OCI-LY1 (cell line): ENCODE data around the gene PTPA.

ENCODE experiments used
- EZH2 ChIP-seq: fragments of 200-600 bp; sonication (generic), shearing (Covaris generic); IDR thresholded peaks from 2 replicates; pipeline ENCODE4 v1.8.0; 2017; ENCODE audit warnings: borderline replicate concordance, mixed run types, mild to moderate bottlenecking, antibody characterized with exemption, low read length, moderate library complexity, mixed read lengths
- TF ChIP-seq, protein P1 (sequence below): fragments of 200-600 bp; sonication (generic), shearing (Covaris generic); IDR thresholded peaks from 2 replicates; pipeline ENCODE4 v1.5.1; 2017; ENCODE audit warnings: mild to moderate bottlenecking, antibody characterized with exemption, low read length, moderate library complexity, mixed read lengths

DNA sequence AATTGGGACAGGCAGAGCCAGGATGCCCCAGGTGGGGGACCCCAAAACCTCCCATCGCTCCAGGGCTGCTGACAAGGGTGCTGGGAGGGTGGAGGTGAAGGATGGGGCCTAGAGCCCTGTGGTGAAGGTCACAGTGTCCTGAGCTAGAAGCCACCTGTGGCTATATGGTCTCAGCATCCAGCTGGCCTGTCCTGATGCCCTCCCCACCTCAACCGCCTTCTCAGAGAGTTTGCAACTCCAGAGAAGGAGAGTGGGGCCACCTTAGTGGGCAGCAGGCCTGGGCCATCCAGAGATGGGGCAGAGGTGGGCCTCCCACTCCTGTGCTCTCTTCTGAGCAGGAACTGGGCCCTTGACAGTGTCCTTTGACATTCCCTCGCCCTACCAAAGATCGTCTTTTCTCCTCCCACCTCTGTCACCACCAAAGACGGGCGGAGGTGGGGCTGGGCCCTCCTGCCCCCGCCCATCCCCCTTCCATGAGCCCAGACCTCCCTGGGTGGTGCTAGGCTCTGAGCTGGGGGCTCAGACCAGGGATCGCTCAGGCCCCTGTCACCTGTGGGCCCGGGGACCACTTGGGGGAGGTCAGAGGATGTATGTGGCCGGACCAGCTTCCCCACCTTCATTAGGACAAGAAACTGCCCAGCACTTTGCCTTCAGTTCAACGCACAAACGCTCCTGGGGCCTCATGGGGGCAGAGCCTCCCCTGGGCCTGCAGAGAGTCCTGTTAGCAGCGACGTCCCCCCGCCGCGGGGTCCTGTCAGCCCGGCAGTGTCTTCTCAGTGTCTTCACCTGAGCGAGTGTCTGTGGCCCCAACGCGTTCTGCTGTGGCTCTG lies 40.3 kb upstream of the PTPA start:
- TF ChIP-seq, protein P1, sequence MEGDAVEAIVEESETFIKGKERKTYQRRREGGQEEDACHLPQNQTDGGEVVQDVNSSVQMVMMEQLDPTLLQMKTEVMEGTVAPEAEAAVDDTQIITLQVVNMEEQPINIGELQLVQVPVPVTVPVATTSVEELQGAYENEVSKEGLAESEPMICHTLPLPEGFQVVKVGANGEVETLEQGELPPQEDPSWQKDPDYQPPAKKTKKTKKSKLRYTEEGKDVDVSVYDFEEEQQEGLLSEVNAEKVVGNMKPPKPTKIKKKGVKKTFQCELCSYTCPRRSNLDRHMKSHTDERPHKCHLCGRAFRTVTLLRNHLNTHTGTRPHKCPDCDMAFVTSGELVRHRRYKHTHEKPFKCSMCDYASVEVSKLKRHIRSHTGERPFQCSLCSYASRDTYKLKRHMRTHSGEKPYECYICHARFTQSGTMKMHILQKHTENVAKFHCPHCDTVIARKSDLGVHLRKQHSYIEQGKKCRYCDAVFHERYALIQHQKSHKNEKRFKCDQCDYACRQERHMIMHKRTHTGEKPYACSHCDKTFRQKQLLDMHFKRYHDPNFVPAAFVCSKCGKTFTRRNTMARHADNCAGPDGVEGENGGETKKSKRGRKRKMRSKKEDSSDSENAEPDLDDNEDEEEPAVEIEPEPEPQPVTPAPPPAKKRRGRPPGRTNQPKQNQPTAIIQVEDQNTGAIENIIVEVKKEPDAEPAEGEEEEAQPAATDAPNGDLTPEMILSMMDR = no peak
- no peak for TF ChIP-seq EZH2
